HuH-7.5 (cell line): ENCODE data around the gene REXO4.
"Not testable (repeated sequence)": the region's sequence is repeated elsewhere in the genome, so short reads cannot be mapped to it uniquely, and the experiment has no call there.

ENCODE experiments used
- DNase-seq: peaks from one replicate; pipeline ENCODE4 v3.0.0; 2011; ENCODE audit warnings: low spot score

REXO4 gene

GRCh38 chr9:133420392-133420827 is 2.6 kb upstream of the REXO4 start:
- no peak for DNase-seq

DNA sequence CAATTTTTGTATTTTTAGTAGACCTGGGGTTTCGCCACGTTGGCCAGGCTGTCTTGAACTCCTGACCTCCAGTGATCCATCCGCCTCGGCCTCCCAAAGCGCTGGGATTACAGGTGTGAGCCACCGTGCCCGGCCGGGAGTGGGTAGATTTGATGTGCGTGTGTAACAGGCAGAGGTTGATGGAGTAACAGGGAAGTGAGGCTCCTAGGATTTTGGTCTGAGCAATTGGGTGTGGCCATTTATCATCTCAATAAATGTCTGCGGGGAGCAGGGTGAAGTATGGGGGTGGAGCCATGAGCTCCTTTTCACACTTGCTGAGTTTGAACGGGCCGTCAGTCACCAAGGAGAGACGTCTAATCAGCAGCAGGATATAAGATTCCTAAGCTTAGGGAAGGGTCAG is 1.2 kb upstream of the REXO4 start:
- DNase-seq = no peak

DNA sequence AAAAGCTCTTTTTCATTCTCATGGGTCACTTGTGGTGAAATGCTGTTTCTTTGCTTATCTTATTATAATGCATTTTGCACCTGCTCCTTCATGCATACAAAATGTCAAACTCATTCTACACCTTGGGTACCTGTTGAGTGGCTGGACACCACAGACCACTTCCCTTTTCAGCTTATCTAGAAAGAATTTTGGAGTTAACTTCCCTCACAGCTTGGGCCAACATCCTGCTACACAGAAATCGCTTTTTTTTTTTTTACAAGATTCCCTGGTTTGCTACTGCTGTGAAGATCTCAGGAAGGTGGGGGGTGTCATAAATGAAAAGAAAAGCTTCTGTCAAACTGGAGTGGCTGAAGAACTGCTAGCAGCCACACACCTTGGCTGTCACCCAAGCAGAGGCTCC is 2.6 kb downstream of the REXO4 start:
- DNase-seq = no peak

DNA sequence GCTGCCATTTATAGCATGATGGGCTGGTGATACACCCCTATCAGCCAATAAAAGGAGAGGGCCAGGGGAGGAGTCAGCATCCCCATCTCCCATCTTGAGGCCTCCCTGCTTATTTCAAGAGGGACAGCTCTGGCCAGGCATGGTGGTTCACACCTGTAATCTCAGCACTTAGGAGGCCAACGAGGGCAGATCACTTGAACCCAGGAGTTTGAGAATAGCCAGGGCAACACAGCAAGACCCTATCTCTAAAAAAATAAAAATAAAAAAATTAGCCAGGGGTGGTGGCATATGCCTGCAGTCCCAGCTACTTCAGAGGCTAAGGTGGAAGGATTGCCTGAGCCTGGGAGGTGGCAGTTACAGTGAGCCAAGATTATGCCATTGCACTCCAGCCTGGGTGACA is 9.8 kb downstream of the REXO4 start:
- DNase-seq = no peak

GRCh38 chr9:133406480-133407307 is 11.1 kb downstream of the REXO4 start:
- DNase-seq = peak; percentile 87

DNA sequence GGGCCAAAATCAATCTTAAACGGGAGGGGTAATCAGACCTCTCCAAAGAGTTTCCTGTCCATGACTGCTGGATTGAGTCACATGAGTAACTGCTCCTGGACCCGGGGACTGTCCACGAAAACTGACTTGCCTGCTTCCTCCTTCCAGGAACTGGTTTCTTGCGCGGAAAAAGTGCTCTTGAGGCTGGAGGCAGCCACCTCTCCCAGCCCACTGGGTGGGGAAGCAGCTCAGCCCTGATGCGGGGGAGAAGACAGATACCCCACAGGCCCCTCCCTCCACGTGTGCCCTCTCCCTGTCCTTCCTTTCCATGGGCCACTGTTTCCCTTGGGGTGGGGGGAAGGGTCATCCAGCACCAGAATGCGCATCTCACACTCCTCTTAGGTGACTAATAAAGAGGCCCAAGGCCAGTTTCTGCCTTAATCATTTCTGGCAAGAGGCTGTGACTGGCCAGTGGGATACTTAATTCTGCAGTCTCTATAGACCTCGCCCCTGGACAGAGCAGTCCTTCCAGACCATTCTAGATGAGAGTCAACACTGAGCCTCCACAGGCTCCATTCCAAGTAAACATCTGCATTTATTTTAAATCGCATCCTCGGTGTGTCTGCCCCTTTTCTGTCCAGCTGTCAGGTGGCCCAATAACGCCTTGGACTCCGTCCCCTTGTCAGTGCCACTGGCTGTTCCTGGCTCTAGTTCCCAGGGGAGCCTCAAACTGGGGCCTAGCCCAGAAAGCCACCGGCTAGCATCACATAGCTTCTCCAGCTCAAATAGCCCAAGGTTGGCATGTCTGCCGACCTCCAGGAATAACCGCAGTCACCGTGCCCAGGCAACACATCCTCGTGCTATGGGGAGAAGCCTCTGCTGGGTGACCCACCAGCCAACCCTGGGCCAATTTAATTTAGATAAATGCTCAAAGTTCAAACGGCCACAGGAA is 12.0 kb downstream of the REXO4 start:
- no peak for DNase-seq

GRCh38 chr9:133404454-133405002 is 13.3 kb downstream of the REXO4 start:
- DNase-seq = no peak

GRCh38 chr9:133403766-133404453 is 13.9 kb downstream of the REXO4 start:
- DNase-seq = peak; percentile 80

- DNase-seq = no peak
Observed at GRCh38 chr9:133402689-133403088, 15.1 kb downstream of the REXO4 start.

DNA sequence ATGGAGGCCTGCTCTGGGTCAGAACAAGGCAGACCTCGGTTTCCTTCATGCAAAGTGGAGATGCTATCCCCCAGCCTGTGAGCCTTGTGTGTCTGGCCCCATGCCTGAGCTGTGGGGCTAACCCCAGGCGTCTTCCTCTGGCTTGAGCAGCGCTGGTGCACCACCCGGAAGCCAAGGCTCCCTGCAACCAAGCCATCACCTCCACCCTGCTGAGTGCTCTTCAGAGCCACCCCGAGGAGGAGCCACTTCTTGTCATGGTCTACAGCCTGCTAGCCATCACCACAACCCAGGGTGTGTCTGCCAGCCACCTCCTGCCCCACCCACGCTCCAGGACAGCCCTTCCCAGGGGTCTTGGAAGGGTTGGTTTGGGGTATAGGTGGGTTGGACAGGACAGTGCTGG is 16.2 kb downstream of the REXO4 start:
- DNase-seq = no peak

- DNase-seq = no peak
Observed at GRCh38 chr9:133400292-133400691, 17.5 kb downstream of the REXO4 start.

GRCh38 chr9:133397895-133398294 is 19.9 kb downstream of the REXO4 start:
- no peak for DNase-seq

DNA sequence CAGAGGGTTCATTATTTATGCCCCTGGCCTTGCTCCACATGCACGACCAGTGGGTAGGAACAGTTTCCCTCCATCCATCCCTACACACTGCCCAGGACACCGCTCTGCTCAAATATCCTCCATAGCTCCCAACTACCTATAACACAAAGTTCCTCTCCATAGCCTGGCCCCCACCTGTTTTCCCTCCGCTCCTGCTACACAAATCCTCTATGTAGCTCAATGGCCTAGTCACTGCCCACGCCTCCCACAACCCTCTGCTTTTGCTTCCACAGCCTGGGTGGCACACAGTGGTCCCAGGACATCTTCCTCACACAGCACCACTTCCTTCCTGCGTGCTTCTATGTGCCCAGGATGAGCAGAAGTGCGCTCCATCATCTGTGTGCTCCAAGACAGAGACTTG is 20.4 kb downstream of the REXO4 start:
- DNase-seq = no peak

GRCh38 chr9:133396952-133397351 is 20.9 kb downstream of the REXO4 start:
- no peak for DNase-seq

DNA sequence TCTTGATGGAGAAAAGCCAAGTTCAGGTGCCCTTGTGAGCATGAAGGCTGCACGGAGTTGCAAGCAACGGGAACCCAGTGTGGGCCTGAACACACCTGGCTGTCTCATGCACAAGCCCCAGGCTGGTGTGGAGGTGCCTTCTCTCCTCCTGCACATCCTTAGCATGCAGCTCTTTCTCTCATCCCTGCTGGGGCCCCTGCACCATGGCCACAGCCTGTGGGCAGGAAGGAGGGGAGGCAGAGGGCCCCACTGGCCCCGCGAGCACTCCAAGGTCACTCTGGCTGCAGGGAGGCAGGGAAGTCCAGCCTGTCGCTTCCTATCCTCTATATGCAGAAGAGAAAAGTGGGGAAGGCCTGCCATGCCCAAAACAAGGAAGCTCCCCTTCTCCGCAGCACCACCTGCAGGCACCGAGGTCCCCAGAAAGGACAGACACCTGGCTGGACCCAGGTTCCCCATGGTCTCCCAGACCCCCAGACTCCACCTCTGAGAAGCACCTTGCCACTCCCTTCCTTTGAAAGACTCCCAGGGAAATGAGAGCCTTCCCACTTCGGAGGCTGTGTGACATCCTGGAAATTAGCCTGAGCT is 23.0 kb downstream of the REXO4 start:
- no peak for DNase-seq

- no peak for DNase-seq
Observed at GRCh38 chr9:133393399-133393798, 24.4 kb downstream of the REXO4 start.

DNA sequence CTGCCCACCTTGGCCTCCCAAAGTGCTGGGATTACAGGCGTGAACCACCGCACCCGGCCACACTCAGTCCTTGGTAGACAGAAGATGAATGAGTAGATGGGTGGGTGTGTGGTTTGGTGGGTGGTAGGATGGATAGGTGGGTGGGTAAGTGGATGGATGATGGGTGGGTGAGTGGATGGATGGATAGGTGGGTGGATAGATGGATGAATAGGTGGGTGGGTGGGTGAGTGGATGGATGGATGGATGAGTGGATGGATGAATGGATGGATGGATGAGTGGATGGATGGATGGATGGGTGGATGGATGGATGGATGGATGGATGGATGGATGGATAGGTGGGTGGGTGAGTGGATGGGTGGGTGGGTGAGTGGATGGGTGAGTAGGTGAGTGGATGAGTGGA is 25.5 kb downstream of the REXO4 start:
- DNase-seq = not testable (repeated sequence)

DNA sequence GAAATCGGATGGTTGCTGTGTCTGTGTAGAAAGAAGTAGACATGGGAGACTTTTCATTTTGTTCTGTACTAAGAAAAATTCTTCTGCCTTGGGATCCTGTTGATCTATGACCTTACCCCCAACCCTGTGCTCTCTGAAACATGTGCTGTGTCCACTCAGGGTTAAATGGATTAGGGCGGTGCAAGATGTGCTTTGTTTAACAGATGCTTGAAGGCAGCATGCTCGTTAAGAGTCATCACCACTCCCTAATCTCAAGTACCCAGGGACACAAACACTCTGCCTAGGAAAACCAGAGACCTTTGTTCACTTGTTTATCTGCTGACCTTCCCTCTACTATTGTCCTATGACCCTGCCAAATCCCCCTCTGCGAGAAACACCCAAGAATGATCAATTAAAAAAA is 26.4 kb downstream of the REXO4 start:
- DNase-seq = not testable (repeated sequence)

DNA sequence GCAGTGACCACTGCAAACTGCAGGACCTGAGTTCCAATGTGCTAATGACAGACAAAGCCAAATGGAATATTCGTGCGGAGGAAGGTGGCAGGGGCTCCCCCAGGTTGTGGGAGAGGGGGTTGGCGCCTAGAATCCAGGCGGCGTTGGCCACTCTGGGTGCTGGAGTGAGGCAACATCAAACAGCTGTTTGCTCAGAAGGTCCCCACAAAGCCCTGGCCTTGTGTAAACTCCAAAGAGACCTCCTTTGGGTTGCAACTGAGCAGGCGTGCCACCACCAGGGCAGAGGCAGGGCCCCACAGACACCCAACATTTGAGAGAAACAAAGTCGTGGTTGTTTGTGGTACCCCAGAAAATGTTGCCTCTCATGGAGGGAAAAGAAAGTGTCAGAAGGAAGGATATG is 27.1 kb downstream of the REXO4 start:
- no peak for DNase-seq

DNA sequence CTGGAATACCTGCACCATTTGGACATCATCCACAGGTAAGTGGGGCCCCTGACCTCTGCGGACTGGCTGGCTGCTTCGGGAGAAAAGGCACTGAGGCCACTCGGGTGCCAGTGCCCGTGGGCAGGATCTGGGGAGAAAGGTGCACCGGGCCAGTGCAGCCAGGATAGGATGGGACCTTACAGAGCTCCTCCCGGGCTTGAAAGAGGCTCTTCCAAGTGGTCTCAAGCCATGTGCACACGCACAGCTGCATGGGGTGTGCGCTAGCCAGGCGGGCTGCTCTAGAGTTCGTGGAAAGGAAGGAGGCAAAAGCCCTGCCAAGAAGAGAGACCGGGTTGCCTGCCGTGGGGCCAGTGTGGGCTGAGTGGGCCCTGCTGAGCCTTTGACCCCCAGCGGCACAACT is 28.2 kb downstream of the REXO4 start:
- no peak for DNase-seq

DNA sequence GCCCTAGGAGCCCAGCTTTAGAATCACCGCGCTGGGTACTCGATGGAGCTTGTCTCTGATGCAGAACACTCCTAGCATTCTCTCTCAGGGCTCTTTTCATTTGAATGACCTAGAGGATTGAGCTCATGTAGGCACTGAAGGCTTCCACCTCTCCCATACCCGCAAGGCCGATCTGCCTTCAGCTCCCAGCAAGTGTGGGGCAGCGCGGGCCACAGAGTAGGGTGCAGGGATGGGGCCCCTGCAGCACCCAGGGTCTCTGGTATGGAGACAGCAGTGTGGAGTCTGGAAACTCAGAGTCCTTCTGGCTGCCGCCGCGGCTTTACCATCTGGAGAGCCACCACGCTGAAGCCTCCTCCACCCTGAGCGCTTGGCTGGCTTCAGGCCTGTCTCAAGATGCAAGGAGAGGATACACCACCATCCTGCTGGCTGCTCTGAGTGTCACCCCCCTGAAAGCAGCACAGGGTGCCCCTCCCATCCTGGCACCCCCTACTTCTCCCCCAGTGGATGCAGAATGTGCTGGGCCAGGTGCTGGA is 28.7 kb downstream of the REXO4 start:
- no peak for DNase-seq

DNA sequence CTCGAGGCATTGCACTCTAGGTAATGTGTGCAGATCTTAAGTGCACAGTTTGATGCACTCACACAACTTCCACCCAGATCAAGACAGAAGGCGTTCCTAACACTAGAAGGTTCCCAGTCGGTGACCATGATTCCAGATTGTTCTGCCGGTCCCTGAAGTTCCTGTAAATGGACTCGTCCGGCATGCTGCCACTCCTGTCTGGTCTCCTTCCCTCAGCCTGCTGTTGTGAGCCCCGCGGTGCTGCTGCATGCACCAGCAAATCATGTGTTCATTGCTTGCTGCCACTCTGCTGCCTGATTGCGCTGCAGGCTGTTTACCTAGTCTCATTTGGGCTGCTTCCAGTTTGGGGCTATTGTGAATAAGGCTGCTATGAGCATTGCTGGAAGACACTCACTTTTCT is 30.1 kb downstream of the REXO4 start:
- DNase-seq = peak; percentile 48
